HL-60 (cell line): Measurements from ENCODE around the gene ZNF768.
A peak's percentile ranks its signal among the peaks of the same experiment; 100 is the strongest.

Experiments
- CTCF ChIP-seq: IDR thresholded peaks from one replicate; pipeline ENCODE4 v1.5.1; 2011; ENCODE audit warnings: low read length, control low read depth, inconsistent platforms; ENCODE audit not compliant: insufficient read depth
- POLR2AphosphoS5 ChIP-seq: IDR thresholded peaks from 2 replicates; pipeline ENCODE4 v1.6.1; 2012; ENCODE audit warnings: low read depth

- no peak for TF ChIP-seq CTCF
- peak; percentile 37 for TF ChIP-seq POLR2AphosphoS5
Measured at GRCh38 chr16:30557957-30558788, 31.8 kb upstream of the ZNF768 start, which contains the start of gene ZNF764.
